Activated effector memory CD4-positive, alpha-beta T cell treated with Interleukin-2 at 50 U/mL for 16 hours (primary cell): ENCODE results near the gene DGCR2.
"Not testable (repeated sequence)": the region's sequence is repeated elsewhere in the genome, so short reads cannot be mapped to it uniquely, and the experiment has no call there.

ENCODE experiments used
- DNase-seq: peaks from one replicate; pipeline ENCODE4 v3.0.0-alpha.2; 2020

The DGCR2 gene

GRCh38 chr22:18994701-18995326 lies 127.4 kb downstream of the DGCR2 start:
- no peak for DNase-seq

- no peak for DNase-seq
Observed at GRCh38 chr22:18994056-18994455, 128.2 kb downstream of the DGCR2 start.

GRCh38 chr22:18992543-18993198 lies 129.5 kb downstream of the DGCR2 start:
- no peak for DNase-seq

GRCh38 chr22:18991821-18992442 lies 130.3 kb downstream of the DGCR2 start:
- DNase-seq, result no peak

DNA sequence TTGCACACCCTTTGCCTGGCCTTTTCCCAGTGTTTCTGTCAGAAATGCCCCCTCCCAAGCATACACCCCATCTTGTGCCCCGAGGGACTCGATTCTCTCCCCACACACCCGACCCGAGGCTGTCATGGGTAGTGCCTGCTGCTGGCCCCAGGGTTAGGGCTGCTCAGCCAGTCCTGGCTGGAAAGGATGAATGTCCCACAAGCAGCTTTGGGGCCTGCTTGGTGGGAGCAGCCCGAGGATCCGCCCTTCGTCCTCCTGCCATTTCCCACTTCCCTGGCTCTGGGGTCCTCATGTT lies 131.1 kb downstream of the DGCR2 start:
- no peak for DNase-seq

DNA sequence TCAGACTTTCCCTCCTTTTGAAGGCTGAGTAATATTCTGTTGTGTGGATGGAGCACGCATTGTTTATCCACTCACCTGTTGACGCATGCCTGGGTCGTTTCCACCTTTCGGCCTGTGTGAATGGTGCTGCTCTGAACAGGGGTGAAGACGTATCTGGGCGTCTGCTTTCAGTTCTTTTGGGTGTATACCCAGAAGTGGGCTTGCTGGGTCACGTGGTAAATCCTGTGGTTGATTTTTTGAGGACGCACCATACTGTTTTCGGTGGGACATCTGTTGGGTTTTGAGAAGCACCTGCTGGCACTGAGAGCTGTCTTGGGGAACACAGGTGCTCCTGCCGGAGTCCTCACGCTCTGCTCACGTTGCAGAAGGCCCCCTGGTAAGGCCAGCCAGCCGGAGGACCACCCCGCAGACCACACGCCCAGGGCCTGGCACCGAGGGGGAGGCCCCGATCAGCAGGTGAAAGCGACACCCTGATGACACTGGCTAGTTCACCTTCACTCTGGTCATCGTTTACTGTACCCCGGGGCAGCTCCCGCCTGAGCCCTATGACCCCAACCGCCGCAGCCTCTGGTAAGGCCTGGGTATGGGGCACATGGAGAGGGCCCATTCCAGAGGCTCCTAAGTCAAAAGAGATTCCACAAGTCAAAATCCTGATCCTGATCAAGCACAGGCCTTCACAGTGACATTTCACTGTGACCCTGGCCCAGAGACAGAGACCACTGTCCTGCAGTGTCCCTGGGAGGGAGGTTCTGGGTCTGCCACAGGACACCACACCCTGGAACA lies 131.7 kb downstream of the DGCR2 start:
- DNase-seq, result no peak

- DNase-seq, result no peak
Observed at GRCh38 chr22:18988958-18989357, 133.3 kb downstream of the DGCR2 start.

GRCh38 chr22:18987765-18988164 lies 134.4 kb downstream of the DGCR2 start:
- no peak for DNase-seq

GRCh38 chr22:18987114-18987513 lies 135.1 kb downstream of the DGCR2 start:
- DNase-seq, result not testable (repeated sequence)
